NB4 (cell line): Measurements from ENCODE around the gene STK33.

ENCODE experiments used
- DNase-seq: peaks from one replicate; pipeline ENCODE4 v3.0.0; 2010; ENCODE audit warnings: low read depth
- H3K4me3 ChIP-seq: one replicate; pipeline ENCODE4 v1.5.1; 2011; ENCODE audit warnings: mild to moderate bottlenecking, low read depth, low read length, moderate library complexity
- CTCF ChIP-seq: IDR thresholded peaks from one replicate; pipeline ENCODE4 v1.5.1; 2012; ENCODE audit warnings: low read depth, low read length
- MYC ChIP-seq: IDR thresholded peaks from 2 replicates; pipeline ENCODE4 v1.6.1; 2011; ENCODE audit warnings: low read depth, low read length
- POLR2A ChIP-seq: IDR thresholded peaks from 2 replicates; pipeline ENCODE4 v1.6.1; 2011; ENCODE audit warnings: mild to moderate bottlenecking; ENCODE audit not compliant: insufficient read length; ENCODE audit errors: extremely low read depth
- TF ChIP-seq, protein P1 (sequence below): IDR thresholded peaks from 2 replicates; pipeline ENCODE4 v1.6.1; 2011; ENCODE audit warnings: low read depth, low read length

Gene STK33

GRCh38 chr11:8370812-8371515 lies 223.1 kb downstream of the STK33 start:
- TF ChIP-seq POLR2A (no peak), CTCF (no peak), MYC (no peak)
- TF ChIP-seq, protein P1, sequence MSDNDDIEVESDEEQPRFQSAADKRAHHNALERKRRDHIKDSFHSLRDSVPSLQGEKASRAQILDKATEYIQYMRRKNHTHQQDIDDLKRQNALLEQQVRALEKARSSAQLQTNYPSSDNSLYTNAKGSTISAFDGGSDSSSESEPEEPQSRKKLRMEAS, result no peak
- no peak for DNase-seq
- no peak overlapping the region for H3K4me3 ChIP-seq

- TF ChIP-seq, protein P1, result no peak
- TF ChIP-seq CTCF, result no peak
- no peak for TF ChIP-seq MYC
- no peak for TF ChIP-seq POLR2A
- H3K4me3 ChIP-seq, result no peak overlapping the region
- no peak for DNase-seq
Measured at GRCh38 chr11:8369592-8370205, 224.3 kb downstream of the STK33 start.

DNA sequence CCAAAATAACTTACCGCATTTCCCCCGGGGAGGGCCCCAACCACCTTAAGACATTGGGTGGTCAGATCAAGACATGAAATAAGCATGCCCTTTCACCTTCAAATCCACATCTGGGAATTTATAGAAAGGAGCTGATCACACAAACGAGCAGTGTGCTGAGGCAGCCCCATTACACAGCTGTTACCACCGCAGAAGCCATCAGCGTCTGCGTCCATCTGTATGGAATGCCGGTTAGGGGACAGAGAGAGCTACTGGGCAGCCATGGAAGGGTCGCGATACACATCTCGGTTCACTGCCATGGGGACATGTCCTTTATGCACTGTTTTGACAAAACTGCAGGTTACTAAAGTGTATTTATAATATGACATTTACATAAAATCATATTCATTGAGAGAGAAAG lies 225.3 kb downstream of the STK33 start:
- no peak overlapping the region for H3K4me3 ChIP-seq
- TF ChIP-seq POLR2A (no peak), MYC (no peak), CTCF (no peak)
- TF ChIP-seq, protein P1, result no peak
- no peak for DNase-seq

DNA sequence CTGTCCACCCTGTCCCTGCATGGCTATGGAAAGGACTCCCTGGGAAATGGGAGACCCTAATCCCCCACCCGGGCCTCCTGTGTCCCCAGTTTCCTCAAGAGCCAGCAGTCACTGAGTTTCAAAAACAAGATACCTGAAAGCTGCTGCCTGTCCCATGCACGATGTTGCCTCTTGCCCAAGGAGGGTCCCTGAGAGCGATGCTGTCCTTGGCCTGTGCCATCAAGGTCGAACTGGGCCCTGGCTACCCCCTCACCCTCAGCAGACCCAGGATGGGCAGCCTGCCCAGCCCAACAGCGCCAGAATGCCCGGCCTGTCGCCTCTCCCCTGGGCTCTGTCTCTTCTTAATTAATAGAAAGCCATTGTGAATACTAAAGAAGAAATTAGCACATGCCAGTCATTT lies 225.8 kb downstream of the STK33 start:
- TF ChIP-seq POLR2A (no peak), MYC (no peak)
- no peak overlapping the region for H3K4me3 ChIP-seq
- DNase-seq, result no peak

DNA sequence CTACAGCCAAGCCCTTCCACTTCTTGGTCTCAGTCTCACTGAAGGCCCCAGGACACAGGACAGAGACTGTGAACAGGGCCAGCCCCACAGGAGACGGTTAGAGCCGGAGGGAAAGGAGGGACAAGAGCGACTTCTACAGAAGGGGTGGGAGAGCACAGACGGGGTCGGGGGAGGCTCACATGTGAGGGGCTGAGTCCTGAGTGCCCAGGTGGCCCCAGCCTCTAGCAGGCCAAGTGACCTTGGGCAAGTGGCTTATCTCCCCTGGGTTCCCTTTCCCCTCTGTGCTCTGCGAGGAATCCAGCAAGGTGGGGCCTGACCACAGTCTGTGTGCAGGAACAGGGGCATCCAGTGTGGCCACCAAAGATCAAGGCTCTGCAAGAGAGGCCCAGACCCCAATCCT lies 227.7 kb downstream of the STK33 start:
- DNase-seq, result no peak
- TF ChIP-seq CTCF (no peak), POLR2A (no peak), MYC (no peak)
- TF ChIP-seq, protein P1, result no peak
- no peak overlapping the region for H3K4me3 ChIP-seq

- no peak for DNase-seq
- no peak for TF ChIP-seq POLR2A
- TF ChIP-seq, protein P1, result no peak
- TF ChIP-seq CTCF, result no peak
- TF ChIP-seq MYC, result no peak
- H3K4me3 ChIP-seq, result no peak overlapping the region
Measured at GRCh38 chr11:8365216-8365941, 228.6 kb downstream of the STK33 start.
